Measurements from ENCODE around the gene CD200. TPM values are rescaled to one million over a fixed set of nuclear protein-coding genes. Genes with fewer than 3 reads are reported as not detected.
A peak's percentile ranks its signal among the peaks of the same experiment; 100 is the strongest.

CD200 gene
- total RNA-seq, 1 experiment from 2014 or later: not detected

DNA sequence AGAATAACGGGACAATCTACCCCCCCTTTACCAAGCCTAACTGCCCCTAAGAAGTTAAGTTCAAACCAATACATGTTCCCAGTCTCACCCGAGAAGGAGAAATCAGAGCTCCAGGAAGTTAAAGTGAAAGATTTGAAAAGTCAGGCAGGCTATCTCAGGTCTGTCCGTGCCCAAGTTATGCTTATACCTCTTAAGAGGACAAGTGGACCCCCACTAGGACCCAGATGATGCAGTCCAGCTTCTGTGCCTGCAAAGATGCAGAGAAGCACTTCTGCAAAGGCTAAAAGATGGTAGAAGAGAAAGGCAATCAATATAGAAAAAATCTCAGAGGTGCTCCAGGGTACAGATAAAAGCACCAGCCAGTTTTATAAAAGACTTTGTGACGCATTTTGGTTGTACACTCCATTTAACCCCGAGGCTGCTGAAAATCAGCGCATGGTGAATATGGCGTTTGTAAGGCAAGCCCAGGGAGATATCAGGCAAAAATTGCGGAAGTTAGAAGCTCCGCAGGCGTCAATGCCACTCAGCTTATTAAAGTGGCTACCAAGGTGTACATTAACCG is 29.1 kb upstream of the CD200 start:
- Mint-ChIP-seq H3K36me3 (ENCODE audit: insufficient read depth, unreplicated experiment) (no peaks in the 10 kb centered on the region), H3K4me1 (ENCODE audit: insufficient read depth, unreplicated experiment) (peaks cover 7% of the 10 kb centered on the region)

DNA sequence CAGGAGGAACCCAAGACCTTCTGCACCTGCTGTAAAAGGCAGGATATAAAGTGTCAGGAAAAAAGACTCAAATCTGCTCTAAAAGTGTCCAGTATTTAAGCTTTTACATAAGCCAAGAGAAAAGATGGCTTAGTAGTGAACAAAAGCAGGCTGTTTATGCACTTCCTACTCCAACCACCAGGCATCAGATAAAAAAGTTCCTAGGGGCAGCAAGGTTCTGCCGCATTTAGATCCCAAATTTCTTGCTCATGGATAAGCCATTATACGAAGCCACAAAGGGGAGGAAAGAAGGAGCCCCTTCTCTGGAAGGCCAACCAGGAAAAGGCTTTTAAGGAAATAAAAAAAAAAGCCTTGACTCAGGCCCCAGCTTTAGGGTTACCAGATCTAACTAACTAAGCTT is 28.3 kb upstream of the CD200 start:
- CTCF ChIA-PET: interaction anchor here (0.6 to 5.8 kb wide), 4 partner anchors 11 to 240 kb away, joined by 3 to 48 read pairs (median 6); partner anchors contain the start of gene SLC9C1
- POLR2A ChIA-PET: interaction anchor here (1.2 to 1.4 kb wide), 2 partner anchors 11 to 16 kb away, joined by 3 to 4 read pairs; no protein-coding TSS in a partner anchor

More for the DNA sequence above, 29.1 kb upstream of the CD200 start:
- CTCF ChIA-PET: interaction anchor here (0.6 to 5.8 kb wide), 3 partner anchors 10 to 261 kb away, joined by 3 to 48 read pairs (median 3); partner anchors contain the start of gene SLC9C1
- TF ChIP-seq, protein P1, sequence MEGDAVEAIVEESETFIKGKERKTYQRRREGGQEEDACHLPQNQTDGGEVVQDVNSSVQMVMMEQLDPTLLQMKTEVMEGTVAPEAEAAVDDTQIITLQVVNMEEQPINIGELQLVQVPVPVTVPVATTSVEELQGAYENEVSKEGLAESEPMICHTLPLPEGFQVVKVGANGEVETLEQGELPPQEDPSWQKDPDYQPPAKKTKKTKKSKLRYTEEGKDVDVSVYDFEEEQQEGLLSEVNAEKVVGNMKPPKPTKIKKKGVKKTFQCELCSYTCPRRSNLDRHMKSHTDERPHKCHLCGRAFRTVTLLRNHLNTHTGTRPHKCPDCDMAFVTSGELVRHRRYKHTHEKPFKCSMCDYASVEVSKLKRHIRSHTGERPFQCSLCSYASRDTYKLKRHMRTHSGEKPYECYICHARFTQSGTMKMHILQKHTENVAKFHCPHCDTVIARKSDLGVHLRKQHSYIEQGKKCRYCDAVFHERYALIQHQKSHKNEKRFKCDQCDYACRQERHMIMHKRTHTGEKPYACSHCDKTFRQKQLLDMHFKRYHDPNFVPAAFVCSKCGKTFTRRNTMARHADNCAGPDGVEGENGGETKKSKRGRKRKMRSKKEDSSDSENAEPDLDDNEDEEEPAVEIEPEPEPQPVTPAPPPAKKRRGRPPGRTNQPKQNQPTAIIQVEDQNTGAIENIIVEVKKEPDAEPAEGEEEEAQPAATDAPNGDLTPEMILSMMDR (IDR thresholded peaks at IDR 0.05; ENCODE audit: unreplicated experiment): no peak
- no peak overlapping the region for H3K4me3 Mint-ChIP-seq (ENCODE audit: unreplicated experiment)
- POLR2A ChIA-PET: interaction anchor here (1.4 kb wide), 1 partner anchor 17 kb away, joined by 4 read pairs; no protein-coding TSS in a partner anchor
- no TSS peak for BruUV-seq (replicated peaks)
- intact Hi-C loops (cut with micrococcal nuclease): no loop called here
- DNase-seq (ENCODE audit: unreplicated experiment): no peak
- H3K27me3 Mint-ChIP-seq (ENCODE audit: insufficient read depth, unreplicated experiment): no peaks in the 10 kb centered on the region
- H3K9me3 Mint-ChIP-seq (ENCODE audit: unreplicated experiment): no peaks in the 10 kb centered on the region
- no peak overlapping the region for H3K27ac Mint-ChIP-seq (ENCODE audit: low read depth, unreplicated experiment)

DNA sequence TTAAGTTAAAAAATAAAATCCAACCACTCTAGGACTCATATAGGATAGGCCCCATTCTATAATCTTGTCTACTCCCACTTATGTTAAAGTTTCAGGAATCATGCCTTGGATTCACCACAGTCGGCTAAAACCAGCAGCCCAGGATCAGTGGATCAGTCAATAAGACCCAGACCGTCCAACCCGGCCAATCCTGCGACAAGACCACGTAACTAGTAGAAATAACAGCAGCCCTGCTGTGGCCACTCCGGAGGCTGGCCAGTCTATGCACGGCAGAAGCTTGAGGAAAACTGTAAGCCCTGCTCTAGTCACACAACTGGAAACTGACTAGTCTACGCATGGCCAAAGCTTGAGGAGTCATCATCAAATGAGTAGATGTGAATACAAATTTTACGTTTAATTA is 26.1 kb upstream of the CD200 start:
- intact Hi-C loops (cut with micrococcal nuclease): no loop called here
- DNase-seq (ENCODE audit: unreplicated experiment): no peak
- no peaks in the 10 kb centered on the region for H3K27me3 Mint-ChIP-seq (ENCODE audit: insufficient read depth, unreplicated experiment)
- H3K27ac Mint-ChIP-seq (ENCODE audit: low read depth, unreplicated experiment): peak overlapping the region; percentile 97
- peaks cover 7% of the 10 kb centered on the region for H3K4me1 Mint-ChIP-seq (ENCODE audit: insufficient read depth, unreplicated experiment)
- POLR2A ChIA-PET: interaction anchor here (3.4 to 4.5 kb wide), 2 partner anchors 13 to 14 kb away, joined by 23 to 40 read pairs; partner anchors contain the start of gene SLC9C1
- BruUV-seq (replicated peaks): no TSS peak
- CTCF ChIA-PET: interaction anchor here (0.7 to 5.8 kb wide), 2 partner anchors 13 to 28 kb away, joined by 3 to 48 read pairs; partner anchors contain the start of gene SLC9C1
- H3K4me3 Mint-ChIP-seq (ENCODE audit: unreplicated experiment): no peak overlapping the region
- H3K9me3 Mint-ChIP-seq (ENCODE audit: unreplicated experiment): no peaks in the 10 kb centered on the region
- TF ChIP-seq, protein P1 (IDR thresholded peaks at IDR 0.05; ENCODE audit: unreplicated experiment): no peak
- no peaks in the 10 kb centered on the region for H3K36me3 Mint-ChIP-seq (ENCODE audit: insufficient read depth, unreplicated experiment)

More for the DNA sequence above, 28.3 kb upstream of the CD200 start:
- Mint-ChIP-seq H3K27me3 (ENCODE audit: insufficient read depth, unreplicated experiment) (no peaks in the 10 kb centered on the region), H3K4me3 (ENCODE audit: unreplicated experiment) (no peak overlapping the region), H3K4me1 (ENCODE audit: insufficient read depth, unreplicated experiment) (peaks cover 7% of the 10 kb centered on the region), H3K36me3 (ENCODE audit: insufficient read depth, unreplicated experiment) (no peaks in the 10 kb centered on the region), H3K27ac (ENCODE audit: low read depth, unreplicated experiment) (no peak overlapping the region), H3K9me3 (ENCODE audit: unreplicated experiment) (no peaks in the 10 kb centered on the region)
- DNase-seq (ENCODE audit: unreplicated experiment): no peak
- TF ChIP-seq, protein P1 (IDR thresholded peaks at IDR 0.05; ENCODE audit: unreplicated experiment): no peak
- intact Hi-C loops (cut with micrococcal nuclease): no loop called here
- BruUV-seq (replicated peaks): no TSS peak

DNA sequence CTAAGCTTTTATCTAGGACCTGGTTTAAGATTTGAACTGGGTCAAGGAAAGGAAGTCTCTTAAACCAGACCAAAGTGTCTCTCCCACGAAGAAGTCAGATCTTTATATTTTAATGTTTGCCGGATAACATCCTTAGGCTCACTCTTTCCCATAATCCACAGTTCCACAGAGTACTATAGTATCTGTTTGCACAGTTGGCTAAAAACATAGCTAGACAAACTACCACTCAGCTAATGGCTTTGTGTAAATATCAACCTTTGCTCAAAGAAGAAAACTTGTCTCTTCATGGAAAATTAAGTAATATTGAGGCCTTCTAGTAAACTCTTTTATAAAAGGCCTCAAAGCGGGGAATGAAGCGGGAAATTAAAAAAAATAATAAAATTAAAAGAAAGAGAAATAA is 25.4 kb upstream of the CD200 start:
- Mint-ChIP-seq H3K27ac (ENCODE audit: low read depth, unreplicated experiment) (peak overlapping the region; percentile 97), H3K36me3 (ENCODE audit: insufficient read depth, unreplicated experiment) (no peaks in the 10 kb centered on the region), H3K4me3 (ENCODE audit: unreplicated experiment) (no peak overlapping the region), H3K4me1 (ENCODE audit: insufficient read depth, unreplicated experiment) (peaks cover 7% of the 10 kb centered on the region), H3K27me3 (ENCODE audit: insufficient read depth, unreplicated experiment) (no peaks in the 10 kb centered on the region), H3K9me3 (ENCODE audit: unreplicated experiment) (no peaks in the 10 kb centered on the region)
- no peak for DNase-seq (ENCODE audit: unreplicated experiment)
- TSS peak; percentile 80 for BruUV-seq (replicated peaks)
- TF ChIP-seq, protein P1 (IDR thresholded peaks at IDR 0.05; ENCODE audit: unreplicated experiment): no peak
- ChIA-PET POLR2A (interaction anchor here (0.9 to 4.5 kb wide), 10 partner anchors 9 to 447 kb away, joined by 3 to 40 read pairs (median 4); partner anchors contain the start of genes ATG3, SLC35A5 and SLC9C1), CTCF (interaction anchor here (0.6 to 3.6 kb wide), 6 partner anchors 9 to 247 kb away, joined by 3 to 24 read pairs (median 3); partner anchors contain the start of gene SLC9C1)
- intact Hi-C loops (cut with micrococcal nuclease): no loop called here

Measured in MCF 10A (cell line).